HG02938 (cell line): ENCODE results near the gene RALGAPA2.

Source experiments
- ATAC-seq: cut with Tn5 transposase; IDR thresholded peaks from one replicate; pipeline ENCODE4 v1.9.1; 2021; ENCODE audit warnings: mild to moderate bottlenecking, moderate library complexity; ENCODE audit not compliant: unreplicated experiment

The RALGAPA2 gene

DNA sequence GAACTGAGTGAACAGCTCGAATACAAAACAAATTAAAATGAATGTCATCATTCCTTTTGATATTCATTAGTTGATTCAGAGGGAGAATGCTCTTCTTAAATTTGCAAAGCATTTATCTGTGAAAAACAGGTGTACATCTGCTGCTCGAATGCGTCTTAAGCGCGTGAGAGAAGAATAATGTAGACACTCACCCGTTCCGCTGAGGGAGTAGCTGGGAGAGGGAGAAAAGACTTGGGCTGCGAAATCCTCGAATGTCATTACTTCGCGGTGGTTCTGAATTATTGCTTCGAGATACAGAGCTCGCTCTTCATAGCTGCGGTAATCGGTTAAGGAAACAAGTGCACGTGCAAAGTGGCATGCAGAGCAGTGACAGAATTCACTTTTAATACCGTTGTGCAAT lies 300.6 kb downstream of the RALGAPA2 start:
- ATAC-seq = no peak

GRCh38 chr20:20411402-20411801 lies 301.0 kb downstream of the RALGAPA2 start:
- ATAC-seq = no peak

GRCh38 chr20:20410678-20411077 lies 301.8 kb downstream of the RALGAPA2 start:
- no peak for ATAC-seq

GRCh38 chr20:20409331-20409730 lies 303.1 kb downstream of the RALGAPA2 start:
- ATAC-seq = no peak

- ATAC-seq = no peak
Observed at GRCh38 chr20:20407891-20408805, 304.3 kb downstream of the RALGAPA2 start.

DNA sequence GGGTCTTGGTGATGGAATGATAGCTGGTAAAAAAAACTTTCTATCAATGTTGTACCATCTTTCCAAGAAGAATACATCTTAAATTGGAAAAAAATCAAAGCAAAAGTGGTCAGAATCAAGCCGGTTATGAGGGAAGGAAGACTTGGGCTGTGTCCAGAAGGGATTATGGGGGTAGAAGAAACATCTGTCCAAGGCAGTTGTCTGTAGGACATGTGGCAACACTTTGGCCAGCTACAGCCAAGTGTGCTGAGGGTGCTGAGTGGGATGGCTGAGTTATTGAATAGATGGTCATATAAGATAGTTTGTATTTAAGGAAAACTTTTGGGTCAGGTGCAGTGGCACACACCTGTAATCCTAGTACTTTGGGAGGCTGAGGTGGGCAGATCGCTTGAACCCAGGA lies 306.1 kb downstream of the RALGAPA2 start:
- no peak for ATAC-seq

DNA sequence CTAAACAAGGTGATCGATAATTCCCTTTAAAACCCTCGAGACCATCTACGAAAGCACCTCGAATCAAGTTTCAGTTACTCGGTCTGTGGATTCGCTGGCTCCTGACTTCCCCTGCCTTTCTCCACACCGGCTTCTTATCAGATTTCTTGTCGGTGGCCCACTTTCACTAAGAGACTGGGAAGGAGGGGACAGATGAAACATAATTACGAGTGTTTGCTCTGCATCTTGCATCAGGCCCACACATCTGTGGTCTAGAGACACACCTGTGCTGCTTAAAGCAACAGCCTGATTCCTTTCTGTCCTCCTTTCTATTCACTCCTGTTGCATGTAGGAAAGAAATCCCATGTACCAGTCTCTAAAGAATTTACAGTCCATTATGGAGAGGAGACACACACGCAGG lies 306.8 kb downstream of the RALGAPA2 start:
- no peak for ATAC-seq

GRCh38 chr20:20404633-20405032 lies 307.8 kb downstream of the RALGAPA2 start:
- no peak for ATAC-seq

DNA sequence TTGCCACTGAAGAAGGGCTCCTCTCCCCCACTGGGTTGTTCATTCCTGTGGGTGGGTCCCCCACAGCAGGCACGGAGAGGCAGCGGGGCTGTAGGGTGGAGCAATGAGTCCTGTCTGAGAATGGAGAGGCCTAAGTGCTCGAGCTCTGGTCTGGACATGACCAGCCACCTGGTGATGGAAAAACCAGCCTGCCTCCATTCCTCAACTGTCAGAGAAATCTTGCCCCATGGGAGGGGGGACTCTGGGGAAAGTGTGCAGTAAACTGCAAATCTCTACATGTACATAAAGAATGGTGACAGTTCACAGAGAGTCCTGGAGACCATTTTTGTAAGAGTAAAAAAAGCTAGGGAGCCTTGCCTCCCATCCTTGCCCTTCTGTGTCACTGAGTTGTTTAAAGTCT lies 310.5 kb downstream of the RALGAPA2 start:
- no peak for ATAC-seq

DNA sequence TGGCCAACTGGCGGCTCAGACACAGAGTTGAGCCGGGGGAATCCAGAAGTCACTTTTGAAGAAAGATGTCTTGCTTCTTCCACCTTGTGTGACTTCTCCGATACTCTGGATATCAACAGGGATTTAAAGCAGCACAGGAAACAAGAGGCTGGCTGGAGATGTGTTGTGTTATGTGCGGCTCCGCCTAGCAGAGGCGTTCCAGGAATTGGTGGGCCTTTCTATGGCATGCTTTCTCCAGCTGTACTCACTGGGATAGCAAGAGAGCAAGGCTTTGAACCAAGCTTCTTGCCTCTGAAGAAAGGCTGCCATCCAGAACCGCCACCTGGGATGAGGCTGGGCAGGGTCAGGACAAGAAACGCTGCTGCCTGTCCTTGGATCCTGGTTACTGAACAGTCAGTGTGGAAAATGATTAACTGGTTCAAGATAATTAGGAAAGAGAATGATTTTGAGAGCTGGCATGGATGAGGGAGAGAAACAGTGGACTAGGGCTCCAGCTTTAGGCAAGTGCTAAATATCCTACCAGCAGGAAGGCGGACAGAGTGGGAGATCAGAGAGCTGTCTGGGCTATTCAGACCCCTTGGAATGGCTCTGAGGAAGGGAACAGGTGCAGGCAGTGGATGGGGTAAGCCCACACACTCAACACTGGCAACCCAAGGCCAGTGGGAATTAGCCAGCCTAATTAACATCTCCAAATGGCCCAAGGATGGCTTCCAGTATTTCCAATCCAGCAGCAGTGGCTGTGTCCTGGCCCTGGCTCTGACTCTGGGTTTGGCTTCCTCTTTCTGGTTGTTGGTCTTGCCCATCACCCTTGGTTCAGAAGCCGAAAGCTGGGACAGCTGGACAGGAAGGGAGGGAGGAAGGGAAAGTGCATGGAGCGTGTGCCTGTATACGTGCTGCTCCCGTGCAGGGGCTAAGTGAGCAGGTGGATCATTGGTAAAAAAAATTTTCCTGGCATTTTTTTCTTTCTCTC lies 312.6 kb downstream of the RALGAPA2 start:
- no peak for ATAC-seq

DNA sequence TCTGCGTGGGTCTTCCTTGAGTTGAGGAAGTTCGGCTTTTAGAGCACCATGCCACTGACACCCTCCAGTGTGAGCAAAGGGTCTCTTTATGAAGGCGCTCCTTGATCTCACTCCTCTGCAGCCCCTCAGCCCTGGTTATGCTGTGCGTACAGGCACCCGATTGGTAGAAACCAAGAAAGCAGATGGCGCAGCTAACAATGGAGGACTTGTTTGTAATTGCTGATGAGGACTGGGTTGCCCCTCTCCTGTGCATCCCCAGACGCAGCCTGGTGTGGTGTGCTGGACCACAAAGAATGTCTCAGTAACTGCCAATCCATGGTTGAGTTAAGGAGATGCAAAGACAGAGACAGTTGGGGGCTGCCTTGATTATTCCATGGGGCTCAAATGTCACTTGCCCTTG lies 314.3 kb downstream of the RALGAPA2 start:
- ATAC-seq = no peak

DNA sequence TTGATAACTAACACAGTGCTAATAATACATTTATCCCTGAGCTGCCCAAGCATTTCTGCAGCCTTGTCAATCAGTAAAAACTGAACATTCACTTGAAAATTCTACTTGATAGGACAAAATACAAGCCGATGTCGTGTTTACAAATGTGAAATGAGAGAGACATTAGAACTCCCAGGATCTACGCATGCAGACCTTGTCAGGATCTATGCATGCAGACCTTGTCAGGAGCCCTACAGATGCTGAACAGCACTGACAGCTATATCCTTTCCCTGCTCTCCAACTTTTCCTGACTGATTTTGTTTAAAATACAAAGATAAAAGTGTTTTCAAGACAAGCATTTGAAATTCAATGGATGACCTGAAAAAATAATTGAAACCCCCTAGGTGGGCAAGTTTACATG lies 315.6 kb downstream of the RALGAPA2 start:
- no peak for ATAC-seq

GRCh38 chr20:20395903-20396568 lies 316.4 kb downstream of the RALGAPA2 start:
- ATAC-seq = no peak

DNA sequence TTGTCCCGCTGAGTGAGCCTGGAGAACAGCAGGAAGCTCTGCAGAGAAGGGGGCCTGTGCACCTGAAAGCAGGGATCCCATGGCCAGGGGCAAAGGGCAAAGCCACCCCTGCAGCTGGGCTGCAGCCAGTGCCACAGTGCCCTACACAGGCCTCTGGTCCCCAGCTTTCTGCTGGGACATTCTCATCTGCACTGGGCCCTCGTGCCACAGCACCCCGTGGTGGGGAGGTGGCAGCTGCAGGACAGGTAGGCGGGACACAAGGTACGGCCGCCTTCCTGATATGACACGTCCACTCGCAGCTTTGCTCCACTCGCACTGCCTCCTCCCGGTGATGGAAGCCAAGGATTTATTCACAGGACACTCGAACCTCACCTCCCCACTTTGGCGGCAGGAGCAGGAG lies 317.4 kb downstream of the RALGAPA2 start:
- ATAC-seq = no peak

DNA sequence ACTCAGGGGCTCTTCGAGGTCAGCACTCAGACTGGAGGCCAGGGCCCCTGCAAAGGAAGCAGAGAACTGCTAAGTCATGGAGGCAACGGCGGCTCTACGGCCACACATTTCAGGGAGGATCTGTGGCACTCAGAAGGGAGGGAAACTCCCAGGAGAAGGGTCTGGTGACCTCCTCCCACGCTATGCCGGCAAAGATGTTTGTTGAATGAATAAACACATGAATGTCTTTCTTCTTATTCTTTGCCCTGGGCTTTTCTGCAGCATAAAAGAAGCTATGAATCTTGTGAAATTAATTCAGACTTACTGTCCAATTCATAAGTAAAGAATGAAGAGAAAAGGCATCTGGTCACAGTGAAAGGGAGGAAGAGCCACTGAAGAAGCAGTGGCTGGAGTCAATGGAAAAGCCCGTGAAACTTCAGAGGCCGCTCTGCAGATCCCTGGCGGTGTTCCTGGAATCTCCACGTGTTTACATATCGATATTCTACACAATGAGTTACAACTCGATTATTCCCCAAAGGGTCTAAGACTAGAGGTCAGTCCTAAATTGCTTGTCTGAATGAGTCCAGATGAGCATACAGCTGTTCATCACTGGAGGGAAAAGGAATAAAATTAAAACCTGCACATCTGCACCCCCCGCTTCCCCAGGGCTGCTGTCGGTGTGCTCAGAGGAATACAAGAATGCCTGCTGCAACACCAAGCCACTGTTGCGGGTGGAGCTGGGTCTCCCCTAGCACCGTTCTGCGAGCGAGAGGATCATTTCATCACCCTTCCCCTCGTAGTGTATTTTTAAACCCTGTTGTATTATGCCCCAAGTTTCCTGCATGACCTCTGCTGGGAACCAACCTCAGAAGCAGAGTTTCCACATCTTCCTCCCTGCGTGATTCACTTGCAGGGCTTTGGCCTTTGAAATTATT lies 319.0 kb downstream of the RALGAPA2 start:
- ATAC-seq = no peak

DNA sequence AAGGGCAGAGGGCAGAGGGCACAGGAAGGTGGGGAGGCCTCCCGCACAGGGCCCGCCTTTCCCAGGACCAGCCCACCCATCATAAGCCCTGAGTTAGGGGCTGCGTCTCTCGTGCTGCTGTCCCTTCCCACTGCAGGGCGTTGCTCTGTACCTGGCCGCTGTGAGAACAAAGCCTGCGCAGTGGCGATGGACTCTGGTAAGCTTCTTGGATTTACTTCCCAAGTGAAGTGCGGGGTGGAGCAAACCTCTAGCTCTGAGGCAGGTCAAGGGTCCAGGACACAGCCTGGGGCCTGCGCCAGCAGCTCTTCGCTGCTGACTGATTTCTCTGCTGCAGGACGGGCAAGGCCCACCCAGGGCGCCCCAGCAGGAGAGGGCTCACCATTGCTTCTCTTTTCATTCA lies 320.7 kb downstream of the RALGAPA2 start:
- no peak for ATAC-seq

GRCh38 chr20:20391115-20391514 lies 321.3 kb downstream of the RALGAPA2 start:
- no peak for ATAC-seq

DNA sequence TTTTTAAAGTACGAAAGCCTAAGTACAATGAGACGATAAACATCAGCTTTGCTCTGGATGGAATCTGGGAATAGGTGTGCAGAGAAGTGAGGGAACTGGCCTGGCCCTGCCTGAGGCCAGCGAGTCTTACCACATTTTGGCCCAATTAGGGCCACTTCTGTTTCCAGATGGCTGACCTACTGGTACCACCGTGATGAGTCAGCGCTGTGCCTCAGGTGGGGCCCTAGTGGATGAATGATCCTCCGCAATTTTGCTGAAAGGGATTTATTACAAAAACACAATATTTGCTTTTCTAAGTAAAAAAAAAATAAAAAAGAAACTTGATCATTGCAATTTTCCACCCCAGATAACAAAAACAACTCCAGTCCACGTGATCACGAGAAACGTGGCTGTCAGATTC lies 322.1 kb downstream of the RALGAPA2 start:
- ATAC-seq = no peak

GRCh38 chr20:20386192-20386591 lies 326.3 kb downstream of the RALGAPA2 start:
- ATAC-seq = no peak

DNA sequence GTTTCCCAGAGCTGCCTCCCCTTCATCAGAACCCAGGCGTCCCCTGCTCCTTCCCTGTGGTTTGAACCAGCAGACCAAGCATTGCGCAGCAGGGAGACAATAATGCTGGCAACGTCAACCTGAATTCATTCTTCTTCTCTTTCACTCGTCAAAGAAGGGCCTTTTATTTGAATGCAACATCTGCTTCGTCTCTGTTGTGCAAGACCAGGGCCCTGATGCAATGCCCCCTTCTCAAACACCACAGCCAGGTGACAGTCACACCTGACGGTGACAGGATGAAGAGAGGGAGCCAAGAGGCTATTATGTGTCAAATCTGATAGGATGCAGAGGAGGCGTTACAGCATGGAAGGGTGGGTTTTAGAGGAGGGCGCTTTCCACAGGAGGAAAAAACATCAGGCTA lies 336.6 kb downstream of the RALGAPA2 start:
- no peak for ATAC-seq
